Measurements from ENCODE around the gene TNIK.

DNA sequence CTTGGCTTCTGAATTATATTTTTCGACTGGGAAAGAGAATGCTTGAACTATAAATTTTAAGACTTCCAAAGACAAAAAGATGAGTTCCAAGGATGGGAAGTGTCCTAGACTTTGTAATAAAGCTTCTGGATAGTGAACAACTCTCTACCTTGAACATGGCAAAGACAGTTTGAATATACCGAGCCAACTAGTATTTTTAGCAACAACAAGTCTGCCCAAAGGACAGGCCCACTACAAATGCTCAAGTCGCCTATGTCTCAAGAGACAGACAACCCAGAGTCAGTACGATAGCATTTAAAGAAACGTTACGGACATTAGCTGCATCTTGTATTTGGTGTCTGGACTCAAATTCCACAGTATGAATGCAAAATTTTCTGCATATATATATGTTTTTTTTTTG lies 258.4 kb downstream of the TNIK start:
- TF ChIP-seq REST (IDR thresholded peaks at IDR 0.05; ENCODE audit: insufficient read depth in 1 of 2, low read depth in 2 of 2, low read length in 2 of 2) (no peak), TAF1 (IDR thresholded peaks at IDR 0.05; ENCODE audit: borderline replicate concordance, insufficient read depth, low read length) (no peak), POLR2AphosphoS5 (IDR thresholded peaks at IDR 0.05; ENCODE audit: low read depth, low read length) (no peak), SIN3A (IDR thresholded peaks at IDR 0.05; ENCODE audit: borderline replicate concordance, insufficient read depth, low read length) (no peak)

Measured in PFSK-1 (cell line).